Natural killer cell (primary cell): ENCODE measurements around the gene TPGS2. TPM values are rescaled to one million over a fixed set of nuclear protein-coding genes. Genes with fewer than 3 reads are reported as not detected.

Experiments used
- ATAC-seq, 3 donors: fragments of 150-1000 bp in 2 of 3; fragments of 200-7000 bp in 1 of 3; cut with Tn5 transposase; 1 replicate in 1 of 3; 2 replicates in 2 of 3; pipeline ENCODE4 v1.10.0; 2021; ENCODE audit warnings: mild to moderate bottlenecking in 2 of 3, moderate library complexity in 2 of 3
- DNase-seq, 2 donors: peaks; one replicate each; pipeline versions ENCODE4 v3.0.0 to v3.0.0-alpha.2; 2013 to 2021; ENCODE audit warnings: mixed read lengths in 1 of 2
- H3K27ac ChIP-seq: one replicate; pipeline ENCODE4 v1.5.1; 2013; ENCODE audit warnings: mild to moderate bottlenecking, low read length
- H3K27me3 ChIP-seq: one replicate; pipeline ENCODE4 v1.6.1; 2013; ENCODE audit warnings: low read length; ENCODE audit not compliant: control insufficient read depth, insufficient read depth
- H3K36me3 ChIP-seq: one replicate; pipeline ENCODE4 v1.6.1; 2013; ENCODE audit warnings: low read length; ENCODE audit not compliant: control insufficient read depth, insufficient read depth
- H3K4me1 ChIP-seq: one replicate; pipeline ENCODE4 v1.6.1; 2013; ENCODE audit warnings: low read length; ENCODE audit not compliant: control insufficient read depth, insufficient read depth
- H3K4me3 ChIP-seq: one replicate; pipeline ENCODE4 v1.5.1; 2013; ENCODE audit warnings: low read length
- H3K9me3 ChIP-seq: one replicate; pipeline ENCODE4 v1.6.1; 2013; ENCODE audit warnings: low read length; ENCODE audit not compliant: control insufficient read depth, insufficient read depth
- H3K27ac Mint-ChIP-seq, 2 donors: one replicate each; pipeline ENCODE4 v1.8.0; 2022; ENCODE audit warnings: mild to moderate bottlenecking in 2 of 2, mixed read lengths in 2 of 2, moderate library complexity in 1 of 2
- H3K27me3 Mint-ChIP-seq, 2 donors: one replicate each; pipeline ENCODE4 v1.8.0; 2022; ENCODE audit warnings: low read depth in 2 of 2, mixed read lengths in 2 of 2
- H3K36me3 Mint-ChIP-seq: one replicate; pipeline ENCODE4 v1.8.0; 2022; ENCODE audit warnings: mixed read lengths
- H3K4me1 Mint-ChIP-seq, 2 donors: one replicate each; pipeline ENCODE4 v1.8.0; 2022; ENCODE audit warnings: mixed read lengths in 2 of 2
- H3K4me3 Mint-ChIP-seq: one replicate; pipeline ENCODE4 v1.8.0; 2022; ENCODE audit warnings: mild to moderate bottlenecking, moderate library complexity, mixed read lengths
- H3K9me3 Mint-ChIP-seq, 2 donors: one replicate each; pipeline ENCODE4 v1.8.0; 2022; ENCODE audit warnings: mixed read lengths in 2 of 2
- WGBS: methylation state at CpG from one replicate; pipeline ENCODE4 v1.1.7; 2013; ENCODE audit warnings: missing lambda C conversion rate; ENCODE audit not compliant: insufficient coverage; 5-methylcytosine and 5-hydroxymethylcytosine counted together
- intact Hi-C: fragments of 100-400 bp; cut with micrococcal nuclease; formaldehyde crosslinking; loops from one replicate; pipeline ENCODE4 v1.14.2; 2022
- total RNA-seq, 4 donors: library from RNA; stranded (reverse); fragments of 120-200 nt in 1 of 4; gene quantifications; one replicate each; pipeline versions ENCODE4 v1.2.3 to v1.2.4, GENCODE V29; 2013 to 2022
- TF ChIP-seq, protein P1 (sequence below): fragments of 200-600 bp; IDR thresholded peaks from one replicate; pipeline ENCODE4 v1.8.0; 2022; ENCODE audit warnings: antibody characterized with exemption

Gene TPGS2
- total RNA-seq, 3 donors from 2014 or later (not counting 1 experiment from before 2014, with no cell fraction given): 27.0 to 36.0 (median 33.7) TPM

DNA sequence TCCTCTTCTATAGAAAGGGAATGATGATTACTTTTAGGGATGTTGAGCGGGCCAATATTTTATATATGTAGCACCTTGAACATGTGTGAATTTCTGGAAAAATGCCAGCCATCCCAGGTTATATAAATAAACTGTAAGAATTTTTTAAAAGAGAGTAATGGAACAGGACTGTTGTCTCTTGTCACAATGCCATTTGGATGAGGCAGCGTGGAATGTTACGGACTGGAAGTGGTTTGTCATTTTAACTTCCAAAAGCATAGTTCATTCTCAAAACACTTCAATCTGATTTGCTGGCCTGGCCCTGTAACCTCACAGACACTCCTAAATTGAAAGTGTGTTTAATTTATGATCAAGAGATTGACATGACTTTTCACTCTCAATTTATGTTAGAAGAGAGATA, 70.8 kb downstream of the TPGS2 start:
- Histone ChIP-seq H3K27me3 (no peaks in the 10 kb centered on the region), H3K27ac (no peak overlapping the region), H3K9me3 (no peaks in the 10 kb centered on the region), H3K4me1 (no peaks in the 10 kb centered on the region), H3K4me3 (no peak overlapping the region), H3K36me3 (no peaks in the 10 kb centered on the region)
- Mint-ChIP-seq H3K4me3 (no peak overlapping the region), H3K36me3 (no peaks in the 10 kb centered on the region), H3K27me3 (peaks cover 0 to 8% of the 10 kb centered on the region in 2 donors), H3K4me1 (no peaks in the 10 kb centered on the region), H3K27ac (no peak overlapping the region), H3K9me3 (peaks cover 0 to 3% of the 10 kb centered on the region in 2 donors)
- ATAC-seq (no peak), DNase-seq (no peak)
- TF ChIP-seq, protein P1, sequence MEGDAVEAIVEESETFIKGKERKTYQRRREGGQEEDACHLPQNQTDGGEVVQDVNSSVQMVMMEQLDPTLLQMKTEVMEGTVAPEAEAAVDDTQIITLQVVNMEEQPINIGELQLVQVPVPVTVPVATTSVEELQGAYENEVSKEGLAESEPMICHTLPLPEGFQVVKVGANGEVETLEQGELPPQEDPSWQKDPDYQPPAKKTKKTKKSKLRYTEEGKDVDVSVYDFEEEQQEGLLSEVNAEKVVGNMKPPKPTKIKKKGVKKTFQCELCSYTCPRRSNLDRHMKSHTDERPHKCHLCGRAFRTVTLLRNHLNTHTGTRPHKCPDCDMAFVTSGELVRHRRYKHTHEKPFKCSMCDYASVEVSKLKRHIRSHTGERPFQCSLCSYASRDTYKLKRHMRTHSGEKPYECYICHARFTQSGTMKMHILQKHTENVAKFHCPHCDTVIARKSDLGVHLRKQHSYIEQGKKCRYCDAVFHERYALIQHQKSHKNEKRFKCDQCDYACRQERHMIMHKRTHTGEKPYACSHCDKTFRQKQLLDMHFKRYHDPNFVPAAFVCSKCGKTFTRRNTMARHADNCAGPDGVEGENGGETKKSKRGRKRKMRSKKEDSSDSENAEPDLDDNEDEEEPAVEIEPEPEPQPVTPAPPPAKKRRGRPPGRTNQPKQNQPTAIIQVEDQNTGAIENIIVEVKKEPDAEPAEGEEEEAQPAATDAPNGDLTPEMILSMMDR: no peak
- intact Hi-C loops: no loop called here
- WGBS: 90% methylated on average over 2 of the region's 3 CpGs

DNA sequence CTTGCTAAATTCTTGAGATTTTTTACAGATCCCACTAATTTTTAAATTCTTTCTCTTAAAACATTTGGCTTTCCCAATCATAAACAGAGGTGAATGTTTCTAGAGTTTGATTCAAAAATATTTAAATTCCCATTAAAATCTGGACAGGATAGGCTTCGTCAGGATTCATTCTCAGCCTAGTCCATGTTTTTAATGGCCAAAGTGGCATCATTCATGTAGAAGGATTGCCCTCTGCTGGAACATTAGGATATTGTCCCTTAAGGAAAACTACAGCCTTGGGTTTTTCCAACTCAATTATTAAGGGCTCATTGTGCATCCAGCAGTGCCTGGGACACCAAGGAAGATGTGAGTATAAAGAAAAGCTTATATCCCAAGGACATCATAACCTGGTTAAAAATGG, 71.7 kb downstream of the TPGS2 start:
- TF ChIP-seq, protein P1: no peak
- no peak overlapping the region for H3K4me3 ChIP-seq
- WGBS: 38% methylated on average over 1 of the region's 1 CpG
- intact Hi-C loops: no loop called here
- Mint-ChIP-seq H3K27me3 (peaks cover 1 to 10% of the 10 kb centered on the region in 2 donors), H3K9me3 (peaks cover 0 to 3% of the 10 kb centered on the region in 2 donors), H3K4me3 (no peak overlapping the region), H3K4me1 (no peaks in the 10 kb centered on the region), H3K36me3 (no peaks in the 10 kb centered on the region), H3K27ac (no peak overlapping the region)
- no peaks in the 10 kb centered on the region for H3K4me1 ChIP-seq
- ATAC-seq (no peak), DNase-seq (no peak)
- no peaks in the 10 kb centered on the region for H3K27me3 ChIP-seq
- no peaks in the 10 kb centered on the region for H3K36me3 ChIP-seq
- no peaks in the 10 kb centered on the region for H3K9me3 ChIP-seq
- no peak overlapping the region for H3K27ac ChIP-seq

DNA sequence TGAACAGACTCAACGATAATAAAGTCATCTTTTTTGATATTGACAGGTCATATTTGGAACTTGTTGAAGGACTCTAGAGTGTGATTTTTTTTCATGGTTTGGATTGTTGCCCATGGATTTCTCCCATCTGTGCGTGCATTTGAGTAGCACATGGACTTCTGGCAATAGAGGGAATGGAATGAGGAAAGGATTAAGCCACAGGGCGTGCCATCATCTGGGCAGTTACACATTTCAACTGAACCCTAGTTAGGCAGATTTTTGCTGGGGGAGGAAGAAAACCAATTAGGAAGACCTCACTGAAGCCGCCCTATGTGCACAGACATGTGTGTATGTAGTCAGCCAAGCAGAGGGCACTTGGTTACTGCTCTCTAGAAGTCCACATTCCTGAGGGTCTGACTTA, 72.6 kb downstream of the TPGS2 start:
- Mint-ChIP-seq H3K36me3 (no peaks in the 10 kb centered on the region), H3K27ac (no peak overlapping the region), H3K9me3 (no peaks in the 10 kb centered on the region), H3K4me3 (no peak overlapping the region), H3K27me3 (peaks cover 8 to 10% of the 10 kb centered on the region in 2 donors), H3K4me1 (no peaks in the 10 kb centered on the region)
- no peak overlapping the region for H3K4me3 ChIP-seq
- 75% methylated on average over 4 of the region's 4 CpGs for WGBS
- TF ChIP-seq, protein P1: no peak
- DNase-seq (no peak), ATAC-seq (no peak)
- no peaks in the 10 kb centered on the region for H3K27me3 ChIP-seq
- no peaks in the 10 kb centered on the region for H3K9me3 ChIP-seq
- H3K27ac ChIP-seq: no peak overlapping the region
- no peaks in the 10 kb centered on the region for H3K36me3 ChIP-seq
- H3K4me1 ChIP-seq: no peaks in the 10 kb centered on the region
- intact Hi-C loops: no loop called here
